ENCODE measurements around the gene PBX3.

GRCh38 chr9:126015424-126015823, 268.3 kb downstream of the PBX3 start:
- no peak for TF ChIP-seq CTCF (IDR thresholded peaks at IDR 0.05)
- no peak for TF ChIP-seq POLR2A (IDR thresholded peaks at IDR 0.05)
